Activated T-cell treated with anti-CD3 and anti-CD28 coated beads for 1 hour (primary cell): ENCODE measurements around the gene BUB1.
"Not testable (repeated sequence)": the region's sequence is repeated elsewhere in the genome, so short reads cannot be mapped to it uniquely, and the experiment has no call there.

Source experiments
- DNase-seq: peaks from one replicate; pipeline ENCODE4 v3.0.0-alpha.2; 2020; ENCODE audit warnings: low read depth

Gene BUB1

GRCh38 chr2:110677530-110678456 lies at the start of gene BUB1:
Gene BUB1 (minus strand): TSS chr2:110678063. CDS start chr2:110677995, 68 bp downstream.
- peak; percentile 92 for DNase-seq

- DNase-seq = no peak
Measured at GRCh38 chr2:110726285-110726684, 48.4 kb upstream of the BUB1 start.

GRCh38 chr2:110725859-110726258 lies 48.0 kb upstream of the BUB1 start:
- DNase-seq = no peak

GRCh38 chr2:110725370-110725769 lies 47.5 kb upstream of the BUB1 start:
- DNase-seq = no peak

- no peak for DNase-seq
Measured at GRCh38 chr2:110724820-110725219, 47.0 kb upstream of the BUB1 start.

GRCh38 chr2:110720547-110720946 lies 42.7 kb upstream of the BUB1 start:
- no peak for DNase-seq

- no peak for DNase-seq
Measured at GRCh38 chr2:110718990-110719389, 41.1 kb upstream of the BUB1 start.

GRCh38 chr2:110718382-110718781 lies 40.5 kb upstream of the BUB1 start:
- DNase-seq = no peak

- DNase-seq = no peak
Measured at GRCh38 chr2:110717734-110718133, 39.9 kb upstream of the BUB1 start.

GRCh38 chr2:110716959-110717645 lies 39.2 kb upstream of the BUB1 start:
- no peak for DNase-seq

- no peak for DNase-seq
Measured at GRCh38 chr2:110714452-110715224, 36.8 kb upstream of the BUB1 start.

- no peak for DNase-seq
Measured at GRCh38 chr2:110713513-110714362, 35.9 kb upstream of the BUB1 start.

- DNase-seq = no peak
Measured at GRCh38 chr2:110712737-110713136, 34.9 kb upstream of the BUB1 start.

- no peak for DNase-seq
Measured at GRCh38 chr2:110708455-110708854, 30.6 kb upstream of the BUB1 start.

- DNase-seq = no peak
Measured at GRCh38 chr2:110707386-110707965, 29.6 kb upstream of the BUB1 start.

- no peak for DNase-seq
Measured at GRCh38 chr2:110702514-110703380, 24.9 kb upstream of the BUB1 start.

- not testable (repeated sequence) for DNase-seq
Measured at GRCh38 chr2:110698253-110698652, 20.4 kb upstream of the BUB1 start.

- not testable (repeated sequence) for DNase-seq
Measured at GRCh38 chr2:110695146-110695898, 17.5 kb upstream of the BUB1 start.

GRCh38 chr2:110691612-110692258 lies 13.9 kb upstream of the BUB1 start:
- no peak for DNase-seq
